Testis (tissue), 3 donors: ENCODE data around the gene PLXNA1. TPM values are rescaled to one million over a fixed set of nuclear protein-coding genes. Genes with fewer than 3 reads are reported as not detected.
A peak's percentile ranks its signal among the peaks of the same experiment; 100 is the strongest.

Source experiments
- DNase-seq: peaks from one replicate; pipeline ENCODE4 v3.0.0-alpha.2; 2019
- H3K27ac ChIP-seq, 2 donors: fragments of 200-600 bp; sonication (generic); one replicate each; pipeline ENCODE4 v1.5.1; 2019
- H3K27me3 ChIP-seq: fragments of 200-600 bp; sonication (generic); one replicate; pipeline ENCODE4 v1.5.1; 2019
- H3K36me3 ChIP-seq: fragments of 200-600 bp; sonication (generic); one replicate; pipeline ENCODE4 v1.5.1; 2017; ENCODE audit warnings: low read depth; ENCODE audit errors: missing control alignments
- H3K4me1 ChIP-seq: fragments of 200-600 bp; sonication (generic); one replicate; pipeline ENCODE4 v1.5.1; 2019
- H3K4me3 ChIP-seq, 2 donors: fragments of 200-600 bp; sonication (generic); one replicate each; pipeline ENCODE4 v1.5.1; 2017 to 2019
- H3K9me3 ChIP-seq: fragments of 200-600 bp; sonication (generic); one replicate; pipeline ENCODE4 v1.5.1; 2017
- CTCF ChIP-seq, 3 experiments: fragments of 450-650 bp in 2 of 3; fragments of 200-600 bp in 1 of 3; sonication (generic) in 1 of 3; IDR thresholded peaks; one replicate each; pipeline ENCODE4 v1.5.1; 2016 to 2019; ENCODE audit warnings: antibody characterized with exemption in 3 of 3, mild to moderate bottlenecking in 2 of 3, moderate library complexity in 1 of 3
- POLR2A ChIP-seq: fragments of 450-650 bp; IDR thresholded peaks from one replicate; pipeline ENCODE4 v1.6.1; 2017; ENCODE audit warnings: antibody characterized with exemption, mild to moderate bottlenecking, moderate library complexity
- WGBS, 2 donors: methylation state at CpG; one replicate each; pipeline ENCODE4 v1.1.5; 2018; 5-methylcytosine and 5-hydroxymethylcytosine counted together
- intact Hi-C: fragments of 100-400 bp; cut with DNase I; formaldehyde crosslinking; loops from one replicate; pipeline ENCODE4 v1.15.1; 2023; ENCODE audit warnings: low total_unique reads
- polyA plus RNA-seq: library from polyadenylated mRNA; stranded (reverse); fragments of 350-450 nt; fragmentation: Illumina TruSeq; extraction: RNeasy Lipid Tissue Mini Kit (QIAGEN cat#74804); gene quantifications from one replicate; pipeline ENCODE4 v1.2.3, GENCODE V29; 2014; ENCODE audit warnings: low read depth, low replicate concordance; ENCODE audit not compliant: insufficient read depth
- total RNA-seq, 2 donors: library from RNA; depleted of rRNA; stranded (reverse); fragments of >200 nt; gene quantifications; one replicate each; pipeline ENCODE4 v1.2.3, GENCODE V29; 2016

Gene PLXNA1
- total and polyA plus RNA-seq, 3 donors from 2014 or later, result 29.3 to 79.7 (median 65.8) TPM

- DNase-seq, result no peak
- intact Hi-C loops, result no loop called here
- WGBS, 2 donors, result 79 to 88% methylated on average over 8 to 10 of the region's 10 CpGs
- Histone ChIP-seq H3K9me3 (no peaks in the 10 kb centered on the region), H3K4me3 (no peak overlapping the region), H3K36me3 (no peaks in the 10 kb centered on the region), H3K27ac (no peak overlapping the region), H3K27me3 (no peaks in the 10 kb centered on the region), H3K4me1 (peaks cover 26% of the 10 kb centered on the region)
- TF ChIP-seq CTCF (IDR thresholded peaks at IDR 0.05) (no peak), POLR2A (no peak)
Measured at GRCh38 chr3:126959136-126959920, 23.6 kb upstream of the PLXNA1 start.

GRCh38 chr3:126959921-126960603, 22.9 kb upstream of the PLXNA1 start:
- Histone ChIP-seq H3K4me3 (no peak overlapping the region), H3K9me3 (no peaks in the 10 kb centered on the region), H3K36me3 (no peaks in the 10 kb centered on the region), H3K27ac (peak overlapping the region in 1 of 2 donors; percentile 76), H3K27me3 (no peaks in the 10 kb centered on the region), H3K4me1 (peaks cover 26% of the 10 kb centered on the region)
- 61 to 67% methylated on average over 11 to 17 of the region's 17 CpGs for WGBS, 2 donors
- DNase-seq, result no peak
- TF ChIP-seq CTCF (IDR thresholded peaks at IDR 0.05), result no peak
- TF ChIP-seq POLR2A, result no peak
- intact Hi-C loops, result no loop called here

GRCh38 chr3:126960604-126960995, 22.3 kb upstream of the PLXNA1 start:
- DNase-seq, result peak; percentile 45
- Histone ChIP-seq H3K27me3 (no peaks in the 10 kb centered on the region), H3K27ac (peak overlapping the region; percentile 12 to 76), H3K4me3 (no peak overlapping the region), H3K9me3 (no peaks in the 10 kb centered on the region), H3K4me1 (peaks cover 26% of the 10 kb centered on the region), H3K36me3 (no peaks in the 10 kb centered on the region)
- intact Hi-C loops, result no loop called here
- 62 to 65% methylated on average over 17 of the region's 17 CpGs for WGBS, 2 donors
- TF ChIP-seq POLR2A, result no peak
- TF ChIP-seq CTCF (IDR thresholded peaks at IDR 0.05), result no peak

- intact Hi-C loops, result no loop called here
- DNase-seq, result peak; percentile 91
- Histone ChIP-seq H3K4me3 (no peak overlapping the region), H3K9me3 (no peaks in the 10 kb centered on the region), H3K27ac (peak overlapping the region; percentile 12 to 76), H3K36me3 (no peaks in the 10 kb centered on the region), H3K27me3 (no peaks in the 10 kb centered on the region), H3K4me1 (peaks cover 26% of the 10 kb centered on the region)
- 42 to 50% methylated on average over 6 to 7 of the region's 8 CpGs for WGBS, 2 donors
- TF ChIP-seq POLR2A (no peak), CTCF (IDR thresholded peaks at IDR 0.05) (no peak)
Measured at GRCh38 chr3:126961191-126961790, 21.6 kb upstream of the PLXNA1 start.
